PC-3 (cell line): Measurements from ENCODE around the gene IRAK1.

Experiments
- EZH2phosphoT487 ChIP-seq: fragments of 300-600 bp; sonication (generic); IDR thresholded peaks from 2 replicates; pipeline ENCODE4 v1.6.1; 2018; ENCODE audit warnings: mild to moderate bottlenecking, antibody characterized with exemption, low read length, borderline replicate concordance
- TF ChIP-seq, protein P1 (sequence below): fragments of 300-600 bp; sonication (generic); conservative IDR thresholded peaks from 2 replicates; pipeline ENCODE4 v1.5.1; 2017; ENCODE audit warnings: antibody characterized with exemption, low read depth, mild to moderate bottlenecking, low read length

DNA sequence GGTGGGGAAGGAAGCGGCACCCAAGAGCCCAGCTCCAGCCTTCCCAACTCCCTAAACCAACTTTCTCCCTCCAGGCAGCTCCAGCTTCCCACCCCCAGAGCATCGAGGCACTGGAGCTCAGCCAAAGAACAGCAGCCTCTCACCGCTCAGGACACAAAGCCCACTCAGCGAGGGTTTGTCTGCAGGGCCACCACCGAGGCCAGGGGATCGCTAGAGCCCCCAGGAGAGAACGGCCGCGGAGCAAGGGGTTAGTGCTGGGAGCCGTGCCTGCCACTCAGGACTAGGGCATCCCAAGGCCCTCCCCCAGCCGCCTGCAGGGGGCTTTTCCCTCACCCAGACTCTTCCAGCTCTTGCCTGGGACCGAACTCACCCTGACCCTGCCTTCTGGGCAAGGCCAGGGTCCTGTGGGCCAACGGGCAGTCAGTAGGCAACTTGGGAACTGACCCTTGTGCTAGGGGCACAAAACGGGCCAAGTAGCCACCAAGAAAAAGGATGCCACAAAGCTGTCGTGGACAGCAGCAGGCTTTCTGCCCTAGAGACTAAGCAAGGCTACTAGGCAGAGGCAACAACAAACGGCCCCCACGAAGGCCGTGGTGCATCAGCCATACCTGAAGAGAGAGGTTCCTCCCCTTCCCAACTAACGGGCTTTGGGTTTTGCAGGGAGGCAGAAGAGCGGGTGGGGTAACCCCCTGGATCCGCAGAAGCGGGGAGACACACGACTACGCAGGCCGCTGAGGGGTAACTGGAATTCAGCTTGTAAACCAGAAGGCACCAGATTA lies 50.4 kb downstream of the IRAK1 start:
- TF ChIP-seq, protein P1, sequence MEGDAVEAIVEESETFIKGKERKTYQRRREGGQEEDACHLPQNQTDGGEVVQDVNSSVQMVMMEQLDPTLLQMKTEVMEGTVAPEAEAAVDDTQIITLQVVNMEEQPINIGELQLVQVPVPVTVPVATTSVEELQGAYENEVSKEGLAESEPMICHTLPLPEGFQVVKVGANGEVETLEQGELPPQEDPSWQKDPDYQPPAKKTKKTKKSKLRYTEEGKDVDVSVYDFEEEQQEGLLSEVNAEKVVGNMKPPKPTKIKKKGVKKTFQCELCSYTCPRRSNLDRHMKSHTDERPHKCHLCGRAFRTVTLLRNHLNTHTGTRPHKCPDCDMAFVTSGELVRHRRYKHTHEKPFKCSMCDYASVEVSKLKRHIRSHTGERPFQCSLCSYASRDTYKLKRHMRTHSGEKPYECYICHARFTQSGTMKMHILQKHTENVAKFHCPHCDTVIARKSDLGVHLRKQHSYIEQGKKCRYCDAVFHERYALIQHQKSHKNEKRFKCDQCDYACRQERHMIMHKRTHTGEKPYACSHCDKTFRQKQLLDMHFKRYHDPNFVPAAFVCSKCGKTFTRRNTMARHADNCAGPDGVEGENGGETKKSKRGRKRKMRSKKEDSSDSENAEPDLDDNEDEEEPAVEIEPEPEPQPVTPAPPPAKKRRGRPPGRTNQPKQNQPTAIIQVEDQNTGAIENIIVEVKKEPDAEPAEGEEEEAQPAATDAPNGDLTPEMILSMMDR: no peak
- TF ChIP-seq EZH2phosphoT487: no peak
